HEK293 (cell line): Measurements from ENCODE around the gene RPS6KA2.

Experiments
- CTCF ChIA-PET: fragments of 350-600 bp; formaldehyde crosslinking; extraction: SDS; loops from one replicate; lab custom pipeline; 2021; ENCODE audit warnings: antibody characterized with exemption; lab: Yijun Ruan, JAX
- POLR2A ChIA-PET: fragments of 300-600 bp; formaldehyde crosslinking; extraction: SDS; loops from one replicate; lab custom pipeline; 2020; ENCODE audit warnings: antibody characterized with exemption, inconsistent platforms; lab: Yijun Ruan, JAX
- H3K27ac ChIP-seq: fragments of 200-500 bp; sonication (Bioruptor generic); 2 replicates; pipeline ENCODE4 v1.5.1; 2014; ENCODE audit warnings: low read depth, low read length, control low read depth, inconsistent platforms; ENCODE audit errors: extremely low read depth
- H3K36me3 ChIP-seq, 2 experiments: fragments of 200-500 bp in 1 of 2; sonication (Bioruptor generic) in 1 of 2; 1 replicate in 1 of 2; 2 replicates in 1 of 2; pipeline ENCODE4 v1.5.1; 2014 to 2017; ENCODE audit warnings: inconsistent platforms in 2 of 2, low read length in 2 of 2; ENCODE audit not compliant: control insufficient read depth in 2 of 2, insufficient read depth in 1 of 2
- H3K4me1 ChIP-seq: fragments of 200-500 bp; sonication (Bioruptor generic); 2 replicates; pipeline ENCODE4 v1.5.1; 2014; ENCODE audit warnings: mild to moderate bottlenecking, low read length, inconsistent platforms; ENCODE audit not compliant: control insufficient read depth, insufficient read depth
- H3K4me3 ChIP-seq: 2 replicates; pipeline ENCODE4 v1.5.1; 2011; ENCODE audit warnings: low read depth, mild to moderate bottlenecking, control low read depth, low read length, moderate library complexity
- H3K9me3 ChIP-seq: fragments of 200-500 bp; sonication (Bioruptor generic); 2 replicates; pipeline ENCODE4 v1.5.1; 2014; ENCODE audit warnings: low read depth, low read length, inconsistent platforms; ENCODE audit not compliant: control insufficient read depth, insufficient read depth
- GFI1B ChIP-seq: fragments of 450-650 bp; formaldehyde crosslinking; IDR thresholded peaks from 2 replicates; pipeline ENCODE4 v1.5.1; 2016; ENCODE audit warnings: missing biosample characterization, missing genetic modification characterization
- GLIS2 ChIP-seq: fragments of 450-650 bp; formaldehyde crosslinking; IDR thresholded peaks from 2 replicates; pipeline ENCODE4 v1.5.1; 2016; ENCODE audit warnings: missing biosample characterization, missing genetic modification characterization
- HOXC10 ChIP-seq: sonication (generic); formaldehyde crosslinking; IDR thresholded peaks from 2 replicates; pipeline ENCODE4 v1.8.1; 2023; ENCODE audit warnings: mild to moderate bottlenecking, missing genetic modification reagents
- KLF10 ChIP-seq: fragments of 450-650 bp; IDR thresholded peaks from 2 replicates; pipeline ENCODE4 v1.5.1; 2018; ENCODE audit warnings: missing biosample characterization, mild to moderate bottlenecking, missing genetic modification characterization
- PRDM2 ChIP-seq: fragments of 450-650 bp; formaldehyde crosslinking; IDR thresholded peaks from 2 replicates; pipeline ENCODE4 v1.5.1; 2016; ENCODE audit warnings: missing biosample characterization, missing genetic modification characterization, borderline replicate concordance
- PRDM6 ChIP-seq: fragments of 450-650 bp; formaldehyde crosslinking; IDR thresholded peaks from 2 replicates; pipeline ENCODE4 v1.5.1; 2017; ENCODE audit warnings: missing biosample characterization, missing genetic modification characterization
- SP7 ChIP-seq: fragments of 450-650 bp; formaldehyde crosslinking; IDR thresholded peaks from 2 replicates; pipeline ENCODE4 v1.5.1; 2016; ENCODE audit warnings: missing biosample characterization, missing genetic modification characterization
- TRIM28 ChIP-seq: IDR thresholded peaks from 2 replicates; pipeline ENCODE4 v1.6.1; 2011; ENCODE audit warnings: low read length, control low read depth, borderline replicate concordance
- YY2 ChIP-seq: fragments of 450-650 bp; formaldehyde crosslinking; IDR thresholded peaks from 2 replicates; pipeline ENCODE4 v1.5.1; 2016; ENCODE audit warnings: missing biosample characterization, missing genetic modification characterization
- ZBTB48 ChIP-seq: fragments of 450-650 bp; formaldehyde crosslinking; IDR thresholded peaks from 2 replicates; pipeline ENCODE4 v1.5.1; 2016; ENCODE audit warnings: missing biosample characterization, missing genetic modification characterization
- ZFP41 ChIP-seq: fragments of 450-650 bp; formaldehyde crosslinking; IDR thresholded peaks from 2 replicates; pipeline ENCODE4 v1.5.1; 2016; ENCODE audit warnings: missing biosample characterization, missing genetic modification characterization, borderline replicate concordance
- ZNF155 ChIP-seq: fragments of 450-650 bp; formaldehyde crosslinking; IDR thresholded peaks from 2 replicates; pipeline ENCODE4 v1.5.1; 2016; ENCODE audit warnings: missing biosample characterization, missing genetic modification characterization
- ZNF335 ChIP-seq: fragments of 450-650 bp; formaldehyde crosslinking; conservative IDR thresholded peaks from 2 replicates; pipeline ENCODE4 v1.5.1; 2016; ENCODE audit warnings: missing biosample characterization, missing genetic modification characterization
- ZNF549 ChIP-seq: fragments of 450-650 bp; IDR thresholded peaks from 2 replicates; pipeline ENCODE4 v1.5.1; 2018; ENCODE audit warnings: missing biosample characterization, missing genetic modification characterization, mild to moderate bottlenecking, inconsistent platforms, moderate library complexity
- ZNF768 ChIP-seq: fragments of 450-650 bp; formaldehyde crosslinking; IDR thresholded peaks from 2 replicates; pipeline ENCODE4 v1.5.1; 2018; ENCODE audit warnings: missing biosample characterization, mild to moderate bottlenecking, missing genetic modification characterization
- ZNF777 ChIP-seq: fragments of 450-650 bp; formaldehyde crosslinking; IDR thresholded peaks from 2 replicates; pipeline ENCODE4 v1.5.1; 2017; ENCODE audit warnings: missing biosample characterization, missing genetic modification characterization, borderline replicate concordance
- TF ChIP-seq, protein P1 (sequence below): fragments of 450-650 bp; formaldehyde crosslinking; IDR thresholded peaks from 2 replicates; pipeline ENCODE4 v1.5.1; 2016; ENCODE audit warnings: missing biosample characterization, missing genetic modification characterization
- TF ChIP-seq, protein P2 (sequence below): fragments of 450-650 bp; formaldehyde crosslinking; optimal IDR thresholded peaks from 2 replicates; pipeline ENCODE3; 2016; ENCODE audit warnings: missing biosample characterization, mild to moderate bottlenecking, missing genetic modification characterization
- TF ChIP-seq, protein P3 (sequence below): sonication (generic); formaldehyde crosslinking; IDR thresholded peaks from 2 replicates; pipeline ENCODE4 v1.8.1; 2022; ENCODE audit warnings: mild to moderate bottlenecking, moderate library complexity, missing genetic modification reagents
- TF ChIP-seq, protein P4 (sequence below): fragments of 450-650 bp; formaldehyde crosslinking; IDR thresholded peaks from 2 replicates; pipeline ENCODE4 v1.5.1; 2016; ENCODE audit warnings: missing biosample characterization, missing genetic modification characterization

RPS6KA2 gene

GRCh38 chr6:166569206-166569605 lies 57.8 kb downstream of the RPS6KA2 start:
- H3K9me3 ChIP-seq: no peaks in the 10 kb centered on the region
- TF ChIP-seq PRDM6 (tag by site-specific recombination): no peak
- no peak for TF ChIP-seq ZNF335 (tag by site-specific recombination)
- no peak for TF ChIP-seq YY2
- no peak for TF ChIP-seq HOXC10 (CRISPR knock-in tag)
- no peak for TF ChIP-seq ZFP41 (tag by site-specific recombination)
- no peak for TF ChIP-seq TRIM28
- TF ChIP-seq, protein P1, sequence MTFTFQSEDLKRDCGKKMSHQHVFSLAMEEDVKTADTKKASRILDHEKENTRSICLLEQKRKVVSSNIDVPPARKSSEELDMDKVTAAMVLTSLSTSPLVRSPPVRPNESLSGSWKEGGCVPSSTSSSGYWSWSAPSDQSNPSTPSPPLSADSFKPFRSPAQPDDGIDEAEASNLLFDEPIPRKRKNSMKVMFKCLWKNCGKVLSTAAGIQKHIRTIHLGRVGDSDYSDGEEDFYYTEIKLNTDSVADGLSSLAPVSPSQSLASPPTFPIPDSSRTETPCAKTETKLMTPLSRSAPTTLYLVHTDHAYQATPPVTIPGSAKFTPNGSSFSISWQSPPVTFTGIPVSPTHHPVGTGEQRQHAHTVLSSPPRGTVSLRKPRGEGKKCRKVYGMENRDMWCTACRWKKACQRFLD (tag by site-specific recombination): no peak
- H3K27ac ChIP-seq: no peak overlapping the region
- H3K4me1 ChIP-seq: peaks cover 8% of the 10 kb centered on the region
- no peaks in the 10 kb centered on the region for H3K36me3 ChIP-seq
- CTCF ChIA-PET: no interaction called here
- H3K4me3 ChIP-seq: no peak overlapping the region
- POLR2A ChIA-PET: no interaction called here

GRCh38 chr6:166567813-166568212 lies 59.2 kb downstream of the RPS6KA2 start:
- POLR2A ChIA-PET: interaction anchor here (0.6 kb wide), 1 partner anchor 141 kb away, joined by 6 read pairs; no protein-coding TSS in a partner anchor

More at GRCh38 chr6:166567813-166568212, 59.2 kb downstream of the RPS6KA2 start:
- CTCF ChIA-PET: no interaction called here
- Histone ChIP-seq H3K36me3 (no peaks in the 10 kb centered on the region), H3K9me3 (no peaks in the 10 kb centered on the region), H3K27ac (no peak overlapping the region), H3K4me1 (peaks cover 8% of the 10 kb centered on the region), H3K4me3 (no peak overlapping the region)
- TF ChIP-seq KLF10 (no peak), GLIS2 (tag by site-specific recombination) (no peak), SP7 (tag by site-specific recombination) (no peak), ZBTB48 (no peak), ZNF155 (tag by site-specific recombination) (no peak), PRDM2 (no peak), ZNF768 (tag by site-specific recombination) (no peak), ZNF549 (tag by site-specific recombination) (no peak), GFI1B (no peak), ZNF777 (no peak)
- TF ChIP-seq, protein P2, sequence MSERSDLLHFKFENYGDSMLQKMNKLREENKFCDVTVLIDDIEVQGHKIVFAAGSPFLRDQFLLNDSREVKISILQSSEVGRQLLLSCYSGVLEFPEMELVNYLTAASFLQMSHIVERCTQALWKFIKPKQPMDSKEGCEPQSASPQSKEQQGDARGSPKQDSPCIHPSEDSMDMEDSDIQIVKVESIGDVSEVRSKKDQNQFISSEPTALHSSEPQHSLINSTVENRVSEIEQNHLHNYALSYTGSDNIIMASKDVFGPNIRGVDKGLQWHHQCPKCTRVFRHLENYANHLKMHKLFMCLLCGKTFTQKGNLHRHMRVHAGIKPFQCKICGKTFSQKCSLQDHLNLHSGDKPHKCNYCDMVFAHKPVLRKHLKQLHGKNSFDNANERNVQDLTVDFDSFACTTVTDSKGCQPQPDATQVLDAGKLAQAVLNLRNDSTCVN (tag by site-specific recombination): no peak
- TF ChIP-seq, protein P3, sequence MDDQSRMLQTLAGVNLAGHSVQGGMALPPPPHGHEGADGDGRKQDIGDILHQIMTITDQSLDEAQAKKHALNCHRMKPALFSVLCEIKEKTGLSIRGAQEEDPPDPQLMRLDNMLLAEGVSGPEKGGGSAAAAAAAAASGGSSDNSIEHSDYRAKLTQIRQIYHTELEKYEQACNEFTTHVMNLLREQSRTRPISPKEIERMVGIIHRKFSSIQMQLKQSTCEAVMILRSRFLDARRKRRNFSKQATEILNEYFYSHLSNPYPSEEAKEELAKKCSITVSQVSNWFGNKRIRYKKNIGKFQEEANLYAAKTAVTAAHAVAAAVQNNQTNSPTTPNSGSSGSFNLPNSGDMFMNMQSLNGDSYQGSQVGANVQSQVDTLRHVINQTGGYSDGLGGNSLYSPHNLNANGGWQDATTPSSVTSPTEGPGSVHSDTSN: no peak
- TF ChIP-seq, protein P4, sequence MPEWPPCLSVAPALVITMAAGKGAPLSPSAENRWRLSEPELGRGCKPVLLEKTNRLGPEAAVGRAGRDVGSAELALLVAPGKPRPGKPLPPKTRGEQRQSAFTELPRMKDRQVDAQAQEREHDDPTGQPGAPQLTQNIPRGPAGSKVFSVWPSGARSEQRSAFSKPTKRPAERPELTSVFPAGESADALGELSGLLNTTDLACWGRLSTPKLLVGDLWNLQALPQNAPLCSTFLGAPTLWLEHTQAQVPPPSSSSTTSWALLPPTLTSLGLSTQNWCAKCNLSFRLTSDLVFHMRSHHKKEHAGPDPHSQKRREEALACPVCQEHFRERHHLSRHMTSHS (tag by site-specific recombination): no peak
